Loucy (cell line): ENCODE results near the gene B4GALT3.
A peak's percentile ranks its signal among the peaks of the same experiment; 100 is the strongest.

Source experiments
- H2AFZ ChIP-seq: fragments of 200-600 bp; sonication (generic); 2 replicates; pipeline ENCODE4 v1.6.0; 2016; ENCODE audit warnings: antibody characterized with exemption, mild to moderate bottlenecking, low read length, moderate library complexity
- H3F3A ChIP-seq: fragments of 200-600 bp; 2 replicates; pipeline ENCODE4 v1.6.0; 2016; ENCODE audit warnings: antibody characterized with exemption, low read depth, mild to moderate bottlenecking
- H3K27me3 ChIP-seq: fragments of 200-600 bp; sonication (generic); 2 replicates; pipeline ENCODE4 v1.6.1; 2014; ENCODE audit warnings: low read length, mild to moderate bottlenecking; ENCODE audit not compliant: insufficient read depth, poor library complexity, severe bottlenecking
- H3K36me3 ChIP-seq: fragments of 200-600 bp; sonication (generic); 2 replicates; pipeline ENCODE4 v1.6.1; 2016; ENCODE audit warnings: low read length; ENCODE audit not compliant: insufficient read depth
- H3K4me1 ChIP-seq: fragments of 200-600 bp; sonication (generic); 2 replicates; pipeline ENCODE4 v1.5.1; 2014; ENCODE audit warnings: low read length, mild to moderate bottlenecking; ENCODE audit not compliant: insufficient read depth, poor library complexity, severe bottlenecking
- H3K4me2 ChIP-seq: fragments of 200-600 bp; sonication (generic); 2 replicates; pipeline ENCODE4 v1.6.0; 2014; ENCODE audit warnings: antibody characterized with exemption, low read length, low read depth, mild to moderate bottlenecking; ENCODE audit not compliant: poor library complexity, severe bottlenecking
- H3K4me3 ChIP-seq: fragments of 200-600 bp; sonication (generic); 2 replicates; pipeline ENCODE4 v1.5.1; 2014; ENCODE audit warnings: low read length, mild to moderate bottlenecking, mixed read lengths; ENCODE audit not compliant: poor library complexity, severe bottlenecking
- H3K79me2 ChIP-seq: fragments of 200-600 bp; sonication (generic); 2 replicates; pipeline ENCODE4 v1.6.1; 2014; ENCODE audit warnings: low read length; ENCODE audit not compliant: insufficient read depth
- H3K9ac ChIP-seq: fragments of 200-600 bp; sonication (generic); 2 replicates; pipeline ENCODE4 v1.6.0; 2014; ENCODE audit warnings: mild to moderate bottlenecking, low read depth, low read length, moderate library complexity; ENCODE audit not compliant: poor library complexity, severe bottlenecking
- H3K9me2 ChIP-seq: fragments of 200-600 bp; sonication (generic); replicated peaks from 2 replicates; pipeline ENCODE4 v1.6.1; 2016; ENCODE audit warnings: low read depth, low read length, mixed read lengths
- H3K9me3 ChIP-seq: fragments of 200-600 bp; sonication (generic); 2 replicates; pipeline ENCODE4 v1.6.1; 2014; ENCODE audit warnings: mild to moderate bottlenecking, antibody characterized with exemption, low read length, low read depth; ENCODE audit not compliant: insufficient read depth
- H4K20me1 ChIP-seq: fragments of 200-600 bp; sonication (generic); 2 replicates; pipeline ENCODE4 v1.6.0; 2014; ENCODE audit warnings: antibody characterized with exemption, low read length, mild to moderate bottlenecking; ENCODE audit not compliant: insufficient read depth, poor library complexity, severe bottlenecking
- EZH2phosphoT487 ChIP-seq: fragments of 200-600 bp; IDR thresholded peaks from 2 replicates; pipeline ENCODE4 v1.6.1; 2018; ENCODE audit warnings: antibody characterized with exemption, mild to moderate bottlenecking, moderate library complexity, borderline replicate concordance
- TF ChIP-seq, protein P1 (sequence below): fragments of 200-600 bp; sonication (generic); conservative IDR thresholded peaks from 2 replicates; pipeline ENCODE4 v1.5.1; 2014; ENCODE audit warnings: mild to moderate bottlenecking, antibody characterized with exemption, low read length

Gene B4GALT3

DNA sequence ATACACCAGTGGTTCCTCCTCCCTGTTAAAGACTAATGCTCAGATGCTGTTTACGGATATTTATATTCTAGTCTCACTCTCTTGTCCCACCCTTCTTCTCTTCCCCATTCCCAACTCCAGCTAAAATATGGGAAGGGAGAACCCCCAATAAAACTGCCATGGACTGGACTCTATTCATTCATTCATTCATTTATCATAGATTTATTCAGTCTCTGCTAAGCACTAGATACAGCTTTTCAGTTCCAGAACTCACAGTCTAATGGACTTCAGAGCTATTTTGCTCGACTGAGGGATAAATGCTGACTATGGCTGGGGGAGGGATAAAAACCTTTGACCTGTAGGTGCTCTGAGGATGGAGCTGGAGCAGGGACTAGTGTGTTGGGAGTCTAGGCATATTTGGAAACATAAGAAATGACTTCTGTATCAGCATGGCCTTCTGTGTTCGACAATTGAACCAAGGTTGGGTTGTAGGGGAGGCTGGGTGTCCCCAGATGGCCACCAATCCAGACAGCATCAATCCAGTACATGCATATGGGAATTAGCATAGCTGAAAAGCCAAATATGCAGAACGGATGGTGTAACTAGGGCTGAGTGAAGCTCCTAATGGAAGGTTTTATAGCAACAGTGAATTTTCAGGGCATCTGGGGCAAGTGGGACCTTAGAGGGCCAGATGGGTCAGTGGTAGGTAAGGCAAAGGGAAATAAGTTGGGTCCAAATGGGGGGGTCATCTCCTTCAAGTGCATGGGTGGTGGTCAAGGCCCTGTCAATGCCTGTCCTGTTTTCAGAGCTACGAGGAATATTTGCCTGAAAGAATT lies 42.0 kb upstream of the B4GALT3 start:
- Histone ChIP-seq H3K4me1 (peaks cover 24% of the 10 kb centered on the region), H2AFZ (no peak overlapping the region), H3K9me3 (no peaks in the 10 kb centered on the region), H4K20me1 (no peaks in the 10 kb centered on the region), H3K36me3 (peaks cover 3% of the 10 kb centered on the region; the same call in 1 of the 2 replicates), H3K9me2 (no peaks in the 10 kb centered on the region), H3K4me2 (no peak overlapping the region), H3K79me2 (no peaks in the 10 kb centered on the region), H3K9ac (no peak overlapping the region), H3K27me3 (no peaks in the 10 kb centered on the region), H3K4me3 (no peak overlapping the region), H3F3A (peaks cover 3% of the 10 kb centered on the region; the same call in 1 of the 2 replicates)
- TF ChIP-seq, protein P1, sequence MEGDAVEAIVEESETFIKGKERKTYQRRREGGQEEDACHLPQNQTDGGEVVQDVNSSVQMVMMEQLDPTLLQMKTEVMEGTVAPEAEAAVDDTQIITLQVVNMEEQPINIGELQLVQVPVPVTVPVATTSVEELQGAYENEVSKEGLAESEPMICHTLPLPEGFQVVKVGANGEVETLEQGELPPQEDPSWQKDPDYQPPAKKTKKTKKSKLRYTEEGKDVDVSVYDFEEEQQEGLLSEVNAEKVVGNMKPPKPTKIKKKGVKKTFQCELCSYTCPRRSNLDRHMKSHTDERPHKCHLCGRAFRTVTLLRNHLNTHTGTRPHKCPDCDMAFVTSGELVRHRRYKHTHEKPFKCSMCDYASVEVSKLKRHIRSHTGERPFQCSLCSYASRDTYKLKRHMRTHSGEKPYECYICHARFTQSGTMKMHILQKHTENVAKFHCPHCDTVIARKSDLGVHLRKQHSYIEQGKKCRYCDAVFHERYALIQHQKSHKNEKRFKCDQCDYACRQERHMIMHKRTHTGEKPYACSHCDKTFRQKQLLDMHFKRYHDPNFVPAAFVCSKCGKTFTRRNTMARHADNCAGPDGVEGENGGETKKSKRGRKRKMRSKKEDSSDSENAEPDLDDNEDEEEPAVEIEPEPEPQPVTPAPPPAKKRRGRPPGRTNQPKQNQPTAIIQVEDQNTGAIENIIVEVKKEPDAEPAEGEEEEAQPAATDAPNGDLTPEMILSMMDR: no peak
- TF ChIP-seq EZH2phosphoT487: no peak

DNA sequence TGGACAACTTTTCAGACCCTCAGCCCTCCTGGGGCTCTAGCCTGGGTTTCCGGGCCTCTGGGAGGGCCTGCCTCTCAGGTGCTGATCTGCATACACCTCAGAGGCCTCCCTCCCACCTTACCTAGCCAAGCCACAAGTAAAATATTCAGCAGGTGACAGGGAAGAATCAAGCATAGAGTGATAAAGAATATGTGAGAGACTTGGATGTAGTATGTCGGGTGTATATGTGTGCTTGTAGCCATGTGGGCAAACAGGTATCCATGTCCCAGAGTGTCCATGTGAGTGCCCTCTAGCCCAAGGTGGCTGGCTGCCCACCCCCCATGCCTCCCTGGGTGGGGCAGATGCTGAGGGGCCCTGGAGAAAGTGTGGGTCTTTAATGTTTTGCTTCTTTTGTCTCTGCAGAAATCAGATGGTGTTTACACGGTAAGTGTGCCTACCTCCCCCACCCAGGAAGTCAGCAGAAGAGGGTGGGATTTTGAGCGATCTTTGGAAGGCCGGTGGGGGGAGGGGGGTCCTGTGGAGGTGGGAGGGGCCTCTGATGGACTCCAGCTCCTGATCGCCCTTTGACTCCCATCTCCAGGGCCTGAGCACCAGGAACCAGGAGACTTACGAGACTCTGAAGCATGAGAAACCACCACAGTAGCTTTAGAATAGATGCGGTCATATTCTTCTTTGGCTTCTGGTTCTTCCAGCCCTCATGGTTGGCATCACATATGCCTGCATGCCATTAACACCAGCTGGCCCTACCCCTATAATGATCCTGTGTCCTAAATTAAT lies 41.2 kb upstream of the B4GALT3 start:
- H3F3A ChIP-seq: peaks cover 3% of the 10 kb centered on the region; the same call in 1 of the 2 replicates
- H3K9ac ChIP-seq: no peak overlapping the region
- TF ChIP-seq, protein P1: no peak
- TF ChIP-seq EZH2phosphoT487: no peak
- peaks cover 24% of the 10 kb centered on the region for H3K4me1 ChIP-seq
- peaks cover 11% of the 10 kb centered on the region; the same call in 1 of the 2 replicates for H3K36me3 ChIP-seq
- H2AFZ ChIP-seq: no peak overlapping the region
- no peaks in the 10 kb centered on the region for H3K9me3 ChIP-seq
- H3K9me2 ChIP-seq: no peaks in the 10 kb centered on the region
- H3K4me3 ChIP-seq: no peak overlapping the region
- no peaks in the 10 kb centered on the region for H3K27me3 ChIP-seq
- no peaks in the 10 kb centered on the region for H4K20me1 ChIP-seq
- H3K4me2 ChIP-seq: peak overlapping the region; percentile 45
- H3K79me2 ChIP-seq: no peaks in the 10 kb centered on the region

- Histone ChIP-seq H3K36me3 (peaks cover 17% of the 10 kb centered on the region; the same call in 1 of the 2 replicates), H3K4me1 (peaks cover 24% of the 10 kb centered on the region), H4K20me1 (no peaks in the 10 kb centered on the region), H3K9me2 (no peaks in the 10 kb centered on the region), H3K27me3 (no peaks in the 10 kb centered on the region), H3K9me3 (no peaks in the 10 kb centered on the region), H3K79me2 (no peaks in the 10 kb centered on the region), H3K4me2 (peak overlapping the region; percentile 45), H2AFZ (no peak overlapping the region), H3K4me3 (no peak overlapping the region), H3K9ac (no peak overlapping the region), H3F3A (peaks cover 3% of the 10 kb centered on the region; the same call in 1 of the 2 replicates)
- no peak for TF ChIP-seq EZH2phosphoT487
- TF ChIP-seq, protein P1: no peak
Observed at GRCh38 chr1:161217831-161218230, 40.5 kb upstream of the B4GALT3 start.
